OCI-M1 (cell line): ENCODE measurements around the gene HERC4.

Experiments
- DNase-seq: peaks from one replicate; lab custom pipeline; 2025; lab: John Stamatoyannopoulos, UW

HERC4 gene

DNA sequence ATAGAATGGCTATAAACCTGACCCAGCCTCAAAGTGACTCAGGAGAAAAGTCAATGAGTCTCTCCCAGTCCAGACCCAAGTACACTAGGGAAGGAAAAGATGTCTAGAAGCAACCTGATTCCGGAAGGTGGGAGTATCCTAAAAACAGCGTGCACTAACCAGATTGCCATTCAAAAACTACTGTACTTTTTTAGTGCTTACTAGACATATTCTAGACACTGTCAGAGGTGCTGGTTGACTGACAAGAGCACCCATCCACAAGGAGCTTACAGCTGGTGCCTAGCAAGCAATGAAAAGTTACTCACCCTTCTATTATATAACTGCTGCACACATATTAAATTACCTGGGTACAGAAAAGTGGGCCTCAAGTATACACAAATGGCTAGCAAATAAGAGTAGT is 109.6 kb downstream of the HERC4 start:
- no peak for DNase-seq

DNA sequence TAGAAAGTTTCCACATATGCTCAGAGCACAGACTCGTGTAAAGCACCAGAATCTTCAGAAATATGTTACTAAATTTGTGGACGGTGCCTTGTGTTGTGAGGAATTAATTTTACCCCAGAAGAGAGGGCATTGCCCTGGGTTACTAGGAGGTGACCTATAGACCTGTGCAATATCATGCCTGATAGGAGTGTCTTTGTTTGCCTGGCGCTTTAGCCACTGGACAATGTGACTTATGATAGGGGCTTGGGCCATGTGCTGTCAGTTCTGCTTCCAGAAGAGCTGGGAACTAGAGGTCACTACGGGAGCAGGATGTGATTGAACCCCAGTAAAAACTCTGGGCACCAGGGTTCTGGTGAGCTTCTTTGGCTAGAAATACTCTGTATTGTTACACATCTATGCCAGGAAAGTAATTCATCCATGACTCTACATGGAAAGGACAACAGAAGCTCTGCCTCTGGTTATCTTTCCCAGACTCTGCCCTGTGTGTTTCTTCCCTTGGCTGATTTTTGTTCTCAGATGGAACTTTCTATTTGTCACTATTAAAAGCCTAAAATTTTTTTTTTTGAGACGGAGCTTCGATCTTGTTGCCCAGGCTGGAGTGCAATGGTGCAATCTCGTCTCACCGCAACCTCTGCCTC is 115.1 kb downstream of the HERC4 start:
- no peak for DNase-seq

GRCh38 chr10:67955614-67956013 is 119.5 kb downstream of the HERC4 start:
- DNase-seq, result no peak

DNA sequence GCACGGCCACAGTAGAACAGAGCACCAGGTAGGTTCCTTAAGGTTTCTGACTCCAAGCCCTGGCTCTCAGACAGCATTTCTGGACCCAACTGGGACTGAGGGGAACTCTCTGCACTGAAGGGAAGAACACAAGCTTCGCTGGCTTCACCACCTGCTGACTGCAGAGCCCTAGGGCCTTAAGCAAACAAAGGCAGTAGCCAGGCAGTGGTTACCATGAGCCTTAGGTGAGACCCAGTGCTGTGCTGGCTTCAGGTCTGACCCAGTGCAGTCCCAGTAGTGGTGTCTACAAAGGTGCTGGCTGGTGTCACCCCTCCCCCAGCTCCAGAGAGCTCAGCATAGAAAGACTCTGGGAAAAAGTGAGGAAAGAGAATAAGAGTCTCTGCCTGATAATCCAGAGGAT is 131.2 kb downstream of the HERC4 start:
- no peak for DNase-seq

GRCh38 chr10:67936416-67936815 is 138.7 kb downstream of the HERC4 start:
- no peak for DNase-seq

DNA sequence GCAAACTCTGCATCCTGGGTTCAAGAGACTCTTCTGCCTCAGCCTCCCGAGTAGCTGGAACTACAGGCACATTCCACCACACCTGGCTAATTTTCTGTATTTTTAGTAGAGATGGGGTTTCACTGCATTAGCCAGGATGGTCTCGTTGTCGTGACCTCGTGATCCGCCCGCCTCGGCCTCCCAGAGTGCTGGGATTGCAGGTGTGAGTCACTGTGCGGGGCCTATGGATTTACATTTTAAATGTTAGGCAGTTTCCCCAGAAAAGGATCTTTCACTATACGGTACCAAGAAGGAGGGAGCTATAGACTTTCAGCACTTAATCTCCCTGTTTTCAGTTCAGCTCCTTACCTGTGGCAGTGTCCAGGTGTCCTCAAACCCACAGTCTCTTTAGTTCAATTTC is 139.9 kb downstream of the HERC4 start:
- no peak for DNase-seq

DNA sequence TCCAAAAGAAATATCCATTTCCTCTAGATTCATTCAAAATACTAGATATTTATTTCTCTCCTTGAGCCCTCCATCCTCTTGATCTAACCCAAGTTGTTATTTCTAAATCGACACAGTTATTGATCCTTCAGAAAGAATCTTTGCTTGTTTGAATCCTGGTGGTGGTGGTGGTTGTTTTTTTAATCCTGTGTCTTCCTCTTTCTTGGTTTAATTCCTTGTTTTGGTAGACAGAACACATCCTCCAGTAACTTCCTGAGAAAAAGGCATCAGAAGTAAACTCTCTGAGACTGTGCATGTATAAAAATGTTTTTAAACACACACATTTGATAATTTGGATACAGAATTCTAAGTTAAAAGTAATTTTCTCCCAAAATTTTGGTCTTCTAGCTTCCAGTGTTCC is 140.7 kb downstream of the HERC4 start:
- no peak for DNase-seq

DNA sequence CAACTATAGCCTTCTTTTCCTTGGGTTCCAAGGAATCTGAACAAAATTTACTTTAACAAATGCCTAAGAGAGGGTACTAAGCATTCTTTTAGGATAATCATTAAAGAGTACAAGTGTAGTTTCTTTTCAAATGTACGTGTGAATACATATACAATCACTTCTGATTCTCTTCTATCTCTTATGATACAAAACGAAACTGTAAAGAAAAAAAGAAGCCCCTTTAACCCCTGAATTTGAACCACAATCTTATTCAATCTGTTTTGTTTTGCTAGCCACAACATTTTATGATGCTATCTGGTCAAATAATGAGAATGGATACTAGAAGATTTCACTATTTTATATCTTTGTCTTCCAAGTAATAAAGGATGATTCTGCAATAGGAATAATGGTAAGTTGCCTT is 141.9 kb downstream of the HERC4 start:
- no peak for DNase-seq

DNA sequence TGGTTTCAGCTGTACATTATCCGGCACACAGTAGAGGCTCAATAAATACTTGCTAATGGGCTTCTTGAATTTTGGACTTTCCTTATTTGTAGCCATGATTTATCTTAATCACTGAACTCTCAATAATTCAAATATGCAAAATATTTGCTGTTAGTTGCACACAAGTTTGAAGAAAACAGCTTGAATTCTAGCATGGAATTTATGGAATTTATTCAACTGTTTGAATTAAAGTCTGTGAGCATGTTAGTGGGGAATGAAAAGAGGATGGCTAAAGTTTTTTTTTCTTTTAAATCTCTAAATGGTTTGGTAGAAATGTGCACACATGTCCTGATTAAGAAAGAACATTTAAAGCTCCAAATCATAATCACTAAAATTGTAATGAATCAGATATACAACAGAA is 148.1 kb downstream of the HERC4 start:
- DNase-seq, result no peak

DNA sequence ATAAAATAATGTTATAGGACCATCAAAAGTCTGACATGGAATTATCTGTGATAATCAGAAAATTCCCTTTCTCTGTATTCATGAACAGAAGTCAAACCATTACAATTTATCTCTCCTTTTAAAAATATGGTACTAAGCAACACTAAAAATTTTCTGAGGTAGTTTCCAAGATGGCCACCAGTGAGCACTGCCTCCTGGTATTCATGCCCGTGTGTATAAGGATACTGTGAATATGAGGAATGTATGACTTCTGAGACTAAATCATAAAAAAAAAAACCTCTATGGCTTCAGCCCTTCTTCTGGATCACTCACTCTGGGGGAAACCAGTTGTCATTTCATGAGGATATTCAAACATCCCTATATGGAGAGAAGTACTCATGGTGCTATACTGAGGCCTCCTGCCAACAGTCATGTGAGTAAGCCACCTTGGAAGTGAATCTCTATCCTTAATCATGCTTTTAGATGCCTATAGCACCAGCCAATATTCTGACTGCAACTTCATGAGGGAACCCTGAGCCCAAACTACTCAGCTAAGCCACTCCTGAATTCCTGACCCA is 149.6 kb downstream of the HERC4 start:
- no peak for DNase-seq

GRCh38 chr10:67924136-67924535 is 150.9 kb downstream of the HERC4 start:
- DNase-seq, result no peak

- DNase-seq, result no peak
Observed at GRCh38 chr10:67923551-67923950, 151.5 kb downstream of the HERC4 start.

DNA sequence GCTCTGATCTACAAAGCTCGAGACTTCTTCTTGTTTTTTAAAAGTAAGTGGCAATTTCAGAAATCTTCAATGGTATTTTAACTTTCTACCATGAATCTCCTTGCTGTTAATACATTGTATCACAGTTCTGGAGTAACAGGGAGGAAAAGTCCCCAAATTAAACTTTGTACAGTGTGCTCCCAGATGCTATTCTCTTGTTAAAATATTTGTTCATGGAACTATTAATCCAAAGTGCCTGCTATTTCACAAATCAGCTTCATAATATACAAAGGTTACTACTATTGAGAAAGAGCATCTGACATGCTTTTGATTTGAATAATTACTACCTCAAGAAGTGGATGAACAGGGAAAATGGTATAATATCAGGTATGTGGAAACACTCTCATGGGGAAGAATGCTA is 154.0 kb downstream of the HERC4 start:
- no peak for DNase-seq

GRCh38 chr10:67917679-67918078 is 157.4 kb downstream of the HERC4 start:
- no peak for DNase-seq

GRCh38 chr10:67917169-67917568 is 157.9 kb downstream of the HERC4 start:
- no peak for DNase-seq

- DNase-seq, result no peak
Observed at GRCh38 chr10:67914777-67915340, 160.2 kb downstream of the HERC4 start.

GRCh38 chr10:67912331-67912946 is 162.6 kb downstream of the HERC4 start:
- DNase-seq, result no peak

DNA sequence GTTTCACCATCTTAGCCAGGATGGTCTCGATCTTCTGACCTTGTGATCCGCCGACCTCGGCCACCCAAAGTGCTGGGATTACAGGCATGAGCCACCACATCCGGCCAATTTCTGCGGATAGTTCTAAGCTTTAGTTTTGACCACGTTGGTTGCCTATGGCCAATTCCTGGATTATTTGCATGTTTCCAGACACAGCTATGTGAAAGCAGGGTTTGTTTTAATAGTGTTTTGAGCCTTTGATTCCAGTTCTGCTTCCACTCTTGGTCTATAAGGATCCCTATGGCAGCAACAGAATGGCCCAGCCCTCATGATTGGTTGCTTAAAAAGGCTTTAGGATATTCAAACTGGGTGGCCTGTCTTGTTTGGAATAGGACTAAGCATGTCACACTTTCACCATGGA is 171.5 kb downstream of the HERC4 start:
- no peak for DNase-seq

- DNase-seq, result no peak
Observed at GRCh38 chr10:67893637-67894036, 181.4 kb downstream of the HERC4 start.

DNA sequence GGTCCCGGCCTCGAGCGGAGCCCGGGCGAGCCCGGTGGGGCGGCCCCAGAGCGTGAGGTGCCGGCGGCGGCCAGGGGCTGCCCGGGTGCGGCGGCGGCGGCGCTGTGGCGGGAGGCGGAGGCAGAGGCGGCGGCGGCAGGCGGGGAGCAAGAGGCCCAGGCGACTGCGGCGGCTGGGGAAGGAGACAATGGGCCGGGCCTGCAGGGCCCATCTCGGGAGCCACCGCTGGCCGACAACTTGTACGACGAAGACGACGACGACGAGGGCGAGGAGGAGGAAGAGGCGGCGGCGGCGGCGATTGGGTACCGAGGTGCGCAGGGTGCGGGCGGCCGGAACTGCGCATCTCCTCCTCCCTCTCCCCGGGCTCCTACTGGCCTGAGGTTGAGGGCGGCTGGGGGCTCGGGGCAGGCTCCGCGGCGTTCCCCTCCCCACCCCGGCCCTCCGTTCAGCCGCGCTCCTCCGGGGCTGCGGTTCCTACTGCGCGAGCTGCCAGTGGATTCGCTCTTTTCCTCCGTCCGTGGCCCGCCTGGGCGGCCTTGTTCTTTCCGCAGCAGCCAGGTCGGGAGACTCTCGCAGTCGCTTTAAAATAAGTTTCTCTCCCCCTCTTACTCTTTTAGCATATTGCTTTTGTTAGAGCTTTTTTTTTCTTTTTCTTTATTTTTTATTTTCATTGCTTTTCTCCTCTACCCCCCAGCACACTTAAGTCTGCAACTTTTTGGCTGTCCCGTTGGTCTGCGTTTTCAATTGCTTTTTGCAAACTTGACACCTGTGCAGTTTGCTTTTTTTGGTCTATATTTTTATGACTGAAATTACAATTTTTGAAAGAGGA is 190.0 kb downstream of the HERC4 start:
- peak; percentile 86 for DNase-seq

GRCh38 chr10:67884313-67884841 is 190.7 kb downstream of the HERC4 start, which contains the start of gene SIRT1:
SIRT1 (plus strand) TSS chr10:67884656; CDS start chr10:67884722, 66 bp downstream.
- peak; percentile 99 for DNase-seq

- no peak for DNase-seq
Observed at GRCh38 chr10:67883710-67884312, 191.3 kb downstream of the HERC4 start.
